DMS153 treated with DMSO at 0.1 percent for 48 hours (cell line): ENCODE measurements around the gene ANAPC7.
A peak's percentile ranks its signal among the peaks of the same experiment; 100 is the strongest.
"Not testable (repeated sequence)": the region's sequence is repeated elsewhere in the genome, so short reads cannot be mapped to it uniquely, and the experiment has no call there.

Experiments used
- DNase-seq: peaks from one replicate; lab custom pipeline; 2025; ENCODE audit not compliant: unreplicated experiment; lab: John Stamatoyannopoulos, UW

The ANAPC7 gene, protein sequence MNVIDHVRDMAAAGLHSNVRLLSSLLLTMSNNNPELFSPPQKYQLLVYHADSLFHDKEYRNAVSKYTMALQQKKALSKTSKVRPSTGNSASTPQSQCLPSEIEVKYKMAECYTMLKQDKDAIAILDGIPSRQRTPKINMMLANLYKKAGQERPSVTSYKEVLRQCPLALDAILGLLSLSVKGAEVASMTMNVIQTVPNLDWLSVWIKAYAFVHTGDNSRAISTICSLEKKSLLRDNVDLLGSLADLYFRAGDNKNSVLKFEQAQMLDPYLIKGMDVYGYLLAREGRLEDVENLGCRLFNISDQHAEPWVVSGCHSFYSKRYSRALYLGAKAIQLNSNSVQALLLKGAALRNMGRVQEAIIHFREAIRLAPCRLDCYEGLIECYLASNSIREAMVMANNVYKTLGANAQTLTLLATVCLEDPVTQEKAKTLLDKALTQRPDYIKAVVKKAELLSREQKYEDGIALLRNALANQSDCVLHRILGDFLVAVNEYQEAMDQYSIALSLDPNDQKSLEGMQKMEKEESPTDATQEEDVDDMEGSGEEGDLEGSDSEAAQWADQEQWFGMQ

DNA sequence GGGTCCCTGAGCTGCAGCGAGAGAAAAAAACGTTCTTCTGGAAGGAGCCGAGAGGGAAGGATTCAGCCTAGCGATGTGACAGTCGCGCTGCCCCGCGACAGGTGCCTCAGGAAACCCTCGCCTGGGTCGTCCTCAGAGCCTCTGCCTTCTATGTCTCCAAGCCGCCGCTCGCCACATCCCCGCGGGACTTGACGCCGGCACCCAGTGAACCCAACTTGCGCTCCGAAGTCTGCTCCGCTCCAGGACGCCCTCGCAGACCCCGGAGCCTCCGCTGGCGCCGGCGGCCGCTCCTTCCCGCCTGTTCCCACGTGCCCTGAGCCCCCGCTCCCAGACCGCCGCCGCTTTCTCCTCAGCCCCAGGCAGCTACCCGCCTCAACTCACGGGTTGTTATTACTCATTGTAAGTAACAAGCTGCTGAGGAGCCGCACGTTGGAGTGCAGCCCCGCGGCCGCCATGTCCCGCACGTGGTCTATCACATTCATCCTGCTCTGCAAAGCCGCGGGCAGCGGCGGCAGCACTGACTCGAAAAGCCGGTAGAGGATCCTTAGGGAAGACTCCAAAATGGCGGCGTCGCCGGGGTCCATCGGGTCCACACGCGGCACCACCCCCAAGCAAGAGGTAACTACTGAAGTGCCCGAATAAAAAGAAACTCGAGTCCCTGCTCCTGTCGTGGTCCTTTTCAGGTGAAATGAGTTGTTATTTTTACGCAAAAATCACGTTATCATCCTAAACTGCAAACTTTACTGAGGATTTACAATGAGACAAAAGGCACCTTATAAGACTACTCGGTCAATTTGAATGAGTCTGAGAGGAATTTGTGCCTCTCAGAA lies at the start of gene ANAPC7:
Gene ANAPC7, minus strand, starts transcription at position 563 of the 830 bp plus-strand sequence. Its CDS starts 81 bp downstream, at position 482.
- peak; percentile 76 for DNase-seq

DNA sequence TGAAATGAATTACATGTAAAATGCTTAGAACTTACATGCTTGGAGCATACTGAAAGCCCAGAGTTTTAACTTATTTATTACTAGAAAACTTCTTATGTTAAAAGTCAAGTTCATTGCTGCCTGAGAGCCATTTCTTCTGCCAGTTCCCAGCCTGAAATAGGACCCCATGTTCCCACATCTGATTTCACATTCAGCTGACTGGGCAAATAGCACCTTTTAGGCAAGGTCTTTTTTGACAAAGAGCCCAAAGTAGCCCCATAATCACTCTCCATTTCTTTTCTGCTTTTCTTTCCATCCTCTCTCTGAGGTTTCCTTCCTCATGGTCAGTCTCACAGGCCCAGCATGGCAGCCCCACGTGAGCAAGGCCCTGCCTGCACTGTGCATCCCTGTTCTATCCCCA lies 47.8 kb upstream of the ANAPC7 start:
- DNase-seq, result no peak

DNA sequence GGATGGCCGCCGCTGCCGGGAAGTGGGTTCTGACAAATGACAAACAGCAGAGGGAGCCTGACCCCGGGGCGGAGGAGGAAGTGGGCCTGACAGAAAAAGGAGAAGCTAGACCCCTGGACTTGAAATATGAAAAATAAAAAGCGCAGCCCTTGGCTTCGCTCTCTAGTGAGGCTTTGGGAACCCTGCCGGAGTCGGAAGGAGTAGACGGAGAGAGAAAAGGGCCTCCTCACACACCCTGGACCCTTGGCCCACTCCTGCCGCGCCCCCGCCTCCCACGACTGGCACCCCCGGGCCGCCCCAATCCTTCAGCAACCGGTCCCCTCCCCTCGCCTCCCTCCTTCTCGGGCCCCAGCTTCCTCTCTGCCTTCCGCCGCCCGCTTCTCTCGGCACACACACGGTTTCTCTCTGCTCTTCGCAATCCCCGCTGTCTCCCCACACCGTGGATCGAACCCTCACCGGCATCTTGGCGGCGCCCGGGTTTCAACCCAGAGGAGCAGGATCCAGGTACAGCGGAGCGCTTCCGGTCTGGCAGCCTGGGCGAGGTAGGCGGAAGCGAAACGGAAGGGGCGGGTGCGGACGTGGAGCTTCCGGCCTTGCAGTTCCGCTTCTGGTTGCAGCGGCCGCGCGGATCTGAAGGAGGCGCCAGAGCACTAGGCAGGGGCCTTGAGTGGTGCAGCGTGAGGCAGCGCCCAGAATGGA lies 46.4 kb upstream of the ANAPC7 start, which contains the start of gene ARPC3:
Gene ARPC3, minus strand, starts transcription at position 539 of the 699 bp plus-strand sequence. Its CDS starts 77 bp downstream, at position 462.
- peak; percentile 94 for DNase-seq

DNA sequence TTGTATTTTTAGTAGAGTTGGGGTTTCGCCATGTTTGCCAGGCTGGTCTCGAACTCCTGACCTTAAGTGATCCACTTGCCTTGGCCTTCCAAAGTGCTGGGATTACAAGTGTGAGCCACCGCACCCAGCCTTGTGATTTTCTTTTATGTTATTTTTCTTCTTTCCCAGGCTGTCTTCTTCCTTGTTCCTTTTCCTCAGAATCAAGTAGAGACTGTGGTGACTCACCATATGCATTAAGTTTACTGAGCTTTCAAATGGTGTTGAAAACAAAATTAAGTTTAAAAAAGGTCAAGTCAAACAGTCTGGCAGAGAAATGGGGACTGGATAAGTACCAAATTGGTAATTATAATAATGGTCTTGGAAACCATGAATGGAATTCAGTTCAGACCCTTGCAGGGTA lies 40.9 kb upstream of the ANAPC7 start:
- no peak for DNase-seq

DNA sequence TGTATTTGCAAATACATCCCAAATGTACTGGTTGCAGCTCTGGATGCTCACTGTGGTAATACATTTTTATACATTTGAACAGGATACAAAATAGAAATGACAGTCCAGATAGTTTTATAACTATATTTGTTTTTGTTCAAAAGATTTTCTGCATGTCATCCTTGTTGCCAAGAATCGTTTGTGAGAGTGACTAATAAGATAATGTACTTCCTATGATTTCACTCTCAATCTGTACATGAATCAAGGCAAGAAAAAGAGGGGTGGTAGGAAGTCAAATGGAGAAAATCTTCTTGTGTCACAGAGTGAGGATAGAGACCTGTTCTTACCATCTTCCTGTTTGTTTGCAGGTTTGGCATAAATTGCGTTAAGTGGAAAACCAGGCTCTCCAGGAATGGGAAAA lies 32.7 kb upstream of the ANAPC7 start:
- no peak for DNase-seq

DNA sequence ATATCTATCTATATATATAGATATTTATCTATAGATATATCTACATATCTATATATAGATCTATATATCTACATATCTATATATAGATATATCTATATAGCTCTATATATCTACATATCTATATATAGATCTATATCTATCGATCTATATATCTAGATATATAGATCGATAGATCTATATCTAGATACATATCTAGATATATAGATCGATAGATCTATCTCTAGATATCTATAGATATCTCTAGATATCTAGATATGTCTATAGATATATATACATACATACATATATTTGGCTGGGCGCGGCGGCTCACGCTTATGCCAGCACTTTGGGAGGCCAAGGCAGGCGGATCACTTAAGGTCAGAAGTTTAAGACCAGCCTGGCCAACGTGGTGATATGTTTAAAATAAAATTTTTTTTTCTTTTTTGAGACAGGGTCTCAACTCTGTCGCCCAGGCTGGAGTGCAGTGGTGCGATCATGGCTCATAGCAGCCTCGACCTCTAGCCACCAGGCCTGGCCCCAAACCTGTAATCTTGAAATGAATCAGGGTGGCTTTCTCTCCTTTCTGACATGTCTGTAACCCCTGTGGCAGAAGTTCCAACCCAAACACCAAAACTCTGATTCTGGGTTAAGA lies 28.6 kb upstream of the ANAPC7 start:
- DNase-seq, result no peak

DNA sequence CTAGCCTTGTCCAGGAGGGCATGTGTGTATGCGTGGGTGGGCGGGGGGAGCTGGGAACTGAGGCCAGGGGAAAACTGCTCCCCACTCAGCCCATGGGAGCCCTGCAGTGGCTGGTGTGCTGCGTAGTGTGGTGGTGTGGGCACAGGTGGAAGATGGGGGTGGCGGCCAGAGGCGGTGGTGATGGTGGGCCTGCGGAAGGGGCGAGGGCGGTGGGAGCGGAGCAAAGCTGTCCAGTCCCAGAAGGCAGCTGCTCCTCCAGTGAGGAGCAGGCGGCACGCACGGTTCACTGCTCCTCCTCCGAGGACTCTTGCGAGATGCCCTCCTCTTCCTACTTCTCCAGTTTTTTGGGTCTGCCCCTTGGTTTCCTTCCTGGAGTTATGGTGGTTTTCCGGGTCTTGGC lies 26.2 kb upstream of the ANAPC7 start:
- not testable (repeated sequence) for DNase-seq

DNA sequence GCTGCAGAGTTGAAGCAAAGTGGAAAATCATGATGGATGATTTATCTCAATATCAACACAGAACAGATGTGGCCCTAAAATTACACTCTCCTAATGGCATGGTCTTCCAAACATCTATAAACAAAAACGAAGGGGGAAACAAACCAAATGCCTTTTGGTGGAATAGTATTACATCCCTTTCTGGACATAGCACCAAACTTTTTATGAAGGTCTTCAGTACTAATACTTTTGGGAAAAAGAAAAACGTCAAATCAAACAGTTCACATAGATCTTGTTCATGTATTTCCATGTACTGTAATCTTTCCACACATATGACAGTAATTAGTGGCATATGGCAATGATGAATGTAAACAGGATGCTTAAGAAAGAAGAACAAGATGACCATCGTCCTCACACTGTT lies 22.9 kb upstream of the ANAPC7 start:
- DNase-seq, result no peak

DNA sequence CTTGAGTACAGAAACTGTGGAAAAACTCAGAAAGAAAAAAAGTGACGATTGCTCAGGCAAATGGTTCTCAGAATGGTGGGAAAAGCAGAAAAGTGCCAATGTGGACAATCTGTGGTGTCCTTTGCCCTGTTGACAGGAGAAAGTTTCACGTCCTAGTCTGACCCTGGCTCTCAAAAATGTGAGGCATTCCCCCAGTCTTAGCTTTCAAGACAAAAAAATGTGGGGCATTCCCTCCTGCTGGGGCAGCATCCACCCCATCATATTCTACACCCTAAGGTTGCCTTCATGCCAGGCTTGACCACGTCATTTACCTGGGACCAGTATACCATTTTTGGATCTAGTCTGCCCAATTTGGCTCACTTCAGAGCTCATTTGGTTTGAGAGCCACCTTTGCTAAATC lies 20.7 kb upstream of the ANAPC7 start:
- DNase-seq, result no peak

DNA sequence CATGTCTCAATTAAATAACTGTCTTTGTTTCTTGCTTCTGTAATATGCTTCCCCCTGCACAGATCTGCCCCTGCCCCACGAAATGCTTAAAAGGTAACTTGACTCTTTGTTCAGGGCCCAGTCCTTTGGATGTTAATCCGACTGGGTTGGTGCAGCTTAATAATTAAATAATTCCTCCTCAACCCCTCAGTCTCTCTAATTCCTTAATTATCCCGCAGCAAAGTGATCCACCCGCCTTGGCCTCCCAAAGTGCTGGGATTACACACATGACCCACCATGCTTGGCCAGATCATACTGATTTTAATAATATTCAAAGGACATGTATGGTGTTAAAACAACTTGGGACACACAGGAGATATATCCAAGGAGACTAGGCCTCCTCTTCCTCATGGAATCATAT lies 18.2 kb upstream of the ANAPC7 start:
- no peak for DNase-seq

DNA sequence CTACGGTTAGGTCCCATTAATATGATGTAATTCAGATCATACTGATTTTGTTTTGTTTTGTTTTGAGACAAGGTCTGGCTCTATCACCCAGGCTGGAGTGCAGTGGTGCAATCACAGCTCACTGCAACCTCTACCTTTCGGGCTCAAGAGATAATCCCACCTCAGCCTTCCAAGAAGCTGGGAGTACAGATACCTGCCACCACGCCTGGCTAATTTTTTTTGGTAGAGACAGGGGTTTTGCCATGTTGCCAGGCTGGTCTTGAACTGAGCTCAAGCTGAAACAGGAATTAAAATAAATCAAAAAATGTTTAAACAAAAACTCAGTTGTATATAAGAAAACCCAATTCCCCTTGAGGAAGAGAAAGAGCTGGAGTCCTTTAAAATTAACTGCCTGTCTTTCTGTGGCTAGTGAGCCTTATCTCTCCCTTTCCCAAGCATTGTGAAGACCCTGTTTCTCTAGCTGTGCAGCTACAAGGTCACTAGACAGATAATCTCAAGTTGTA lies 17.7 kb upstream of the ANAPC7 start:
- DNase-seq, result no peak

DNA sequence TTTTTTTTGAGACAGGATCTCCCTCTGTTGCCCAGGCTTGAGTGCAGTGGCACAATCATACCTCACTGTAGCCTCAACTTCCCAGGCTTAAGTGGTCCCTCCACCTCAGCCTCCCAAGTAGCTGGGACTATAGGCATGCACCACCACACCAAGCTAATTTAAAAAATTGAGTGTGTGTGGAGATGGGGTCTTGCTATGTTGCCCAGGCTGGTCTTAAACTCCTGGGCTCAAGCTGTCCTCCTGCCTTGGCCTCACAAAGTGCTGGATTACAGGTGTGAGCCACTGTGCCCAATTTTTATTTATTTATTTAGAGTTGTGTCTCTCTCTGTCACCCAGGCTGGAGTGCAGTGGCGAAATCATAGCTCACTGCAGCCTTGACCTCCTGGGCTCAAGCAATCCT lies 17.1 kb upstream of the ANAPC7 start:
- DNase-seq, result not testable (repeated sequence)

DNA sequence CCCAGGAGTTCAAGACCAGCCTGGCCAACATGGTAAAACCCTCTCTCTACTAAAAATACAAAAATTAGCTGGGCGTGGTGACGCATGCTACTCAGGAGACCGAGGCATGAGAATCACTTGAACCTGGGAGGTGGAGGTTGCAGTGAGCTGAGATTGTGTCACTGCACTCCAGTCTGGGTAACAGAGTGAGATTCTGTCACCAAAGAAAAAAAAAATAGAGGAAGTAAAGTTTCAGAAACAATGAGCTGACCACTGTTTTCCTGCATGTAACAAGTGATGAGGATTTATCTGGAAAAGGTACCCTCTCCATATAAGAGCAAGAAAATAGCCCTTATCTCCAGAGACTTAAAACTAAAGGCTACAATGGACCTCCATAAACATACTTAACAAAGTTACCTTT lies 13.6 kb upstream of the ANAPC7 start:
- DNase-seq, result not testable (repeated sequence)

DNA sequence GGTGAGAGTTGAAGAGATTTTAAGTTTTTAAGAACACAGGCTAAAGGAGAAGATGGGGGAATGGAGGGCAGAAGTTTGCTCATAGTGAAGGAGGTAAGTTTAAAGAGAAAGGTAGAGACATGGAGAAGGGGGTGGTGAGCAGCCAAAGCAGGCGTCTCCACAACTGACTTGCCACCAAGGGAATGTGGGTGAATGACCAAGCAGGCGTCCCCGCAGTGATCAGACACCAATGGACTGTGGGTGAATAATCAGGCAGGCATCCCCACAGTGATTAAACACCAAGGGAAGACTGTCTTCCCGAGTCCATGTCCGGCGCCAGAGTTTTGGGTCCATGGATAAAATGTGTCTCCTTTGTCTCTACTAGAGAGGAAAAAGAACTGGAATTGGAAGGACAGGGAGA lies 6.6 kb upstream of the ANAPC7 start:
- DNase-seq, result not testable (repeated sequence)

DNA sequence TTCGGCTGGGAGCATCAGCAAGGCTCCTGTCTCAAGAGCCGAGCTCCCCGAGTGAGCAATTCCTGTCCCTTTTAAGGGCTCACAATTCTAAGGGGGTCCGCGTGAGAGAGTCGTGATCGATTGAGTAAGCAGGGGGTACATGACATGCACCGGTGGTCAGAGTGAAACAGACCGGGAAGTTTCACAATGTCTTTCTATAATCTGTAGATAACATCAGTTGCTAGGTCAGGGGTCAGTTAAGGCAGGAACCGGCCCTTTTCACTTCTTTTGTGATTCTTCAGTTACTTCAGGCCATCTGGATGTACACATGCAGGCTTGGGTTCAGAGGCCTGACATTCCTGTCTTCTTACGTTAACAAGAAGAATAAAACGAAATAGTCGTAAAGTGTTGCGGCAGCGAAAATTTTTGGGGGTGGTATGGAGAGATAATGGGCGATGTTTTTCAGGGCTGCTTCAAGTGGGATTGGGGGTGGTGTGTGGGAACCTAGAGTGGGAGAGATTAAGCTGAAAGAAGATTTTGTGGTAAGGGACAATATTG lies 1.7 kb upstream of the ANAPC7 start:
- DNase-seq, result not testable (repeated sequence)

DNA sequence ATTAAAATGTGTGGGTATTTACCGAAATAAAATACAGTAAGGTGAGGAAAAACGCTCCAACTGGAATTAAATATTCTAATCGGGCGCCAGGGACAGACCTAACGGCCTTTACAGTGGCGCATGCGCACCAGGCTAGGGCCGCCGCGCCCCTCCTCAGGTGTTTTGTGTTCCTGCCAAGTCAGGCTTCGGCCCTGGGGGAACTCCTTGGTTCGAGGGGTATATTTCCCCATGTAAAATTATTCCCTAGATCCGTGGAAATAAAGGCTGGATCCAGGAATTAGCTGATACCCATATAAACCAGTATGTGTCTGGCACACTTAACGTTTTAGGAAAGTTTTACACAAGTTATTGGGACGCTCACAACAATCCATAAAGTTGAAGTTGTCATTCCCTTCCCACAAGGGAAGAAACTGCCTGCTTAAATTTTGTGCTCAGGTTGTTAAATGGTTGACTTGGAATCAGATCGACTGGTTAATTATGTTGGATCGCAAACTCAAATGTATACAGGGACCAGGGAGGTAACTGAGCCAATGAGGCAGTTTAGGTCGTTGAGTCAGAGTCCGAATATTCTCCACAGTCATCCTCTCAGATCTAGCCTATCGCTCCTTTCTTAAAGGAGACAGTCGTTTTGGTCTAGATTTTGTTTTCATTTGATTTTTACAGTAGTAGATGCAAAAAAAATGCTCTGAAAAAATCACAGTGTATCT lies 621 bp upstream of the ANAPC7 start:
- DNase-seq, result peak; percentile 76

DNA sequence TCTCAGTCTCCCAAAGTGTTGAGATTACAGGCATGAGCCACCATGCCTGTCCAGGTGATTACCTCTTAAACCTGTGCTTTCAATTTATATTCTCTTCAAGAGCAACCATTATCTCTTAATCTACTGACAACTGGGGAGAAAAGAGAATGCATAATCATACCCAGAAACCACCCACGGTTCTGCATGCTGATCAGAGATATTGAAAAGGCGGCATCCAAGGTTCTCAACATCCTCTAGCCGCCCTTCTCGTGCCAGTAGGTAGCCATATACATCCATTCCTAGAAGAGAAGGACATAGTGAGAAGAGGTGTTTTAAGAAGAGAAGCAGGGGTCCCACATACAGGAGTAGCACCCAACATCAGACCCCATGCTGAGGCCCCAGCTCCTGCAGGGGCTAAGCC lies 20.8 kb downstream of the ANAPC7 start:
- no peak for DNase-seq

DNA sequence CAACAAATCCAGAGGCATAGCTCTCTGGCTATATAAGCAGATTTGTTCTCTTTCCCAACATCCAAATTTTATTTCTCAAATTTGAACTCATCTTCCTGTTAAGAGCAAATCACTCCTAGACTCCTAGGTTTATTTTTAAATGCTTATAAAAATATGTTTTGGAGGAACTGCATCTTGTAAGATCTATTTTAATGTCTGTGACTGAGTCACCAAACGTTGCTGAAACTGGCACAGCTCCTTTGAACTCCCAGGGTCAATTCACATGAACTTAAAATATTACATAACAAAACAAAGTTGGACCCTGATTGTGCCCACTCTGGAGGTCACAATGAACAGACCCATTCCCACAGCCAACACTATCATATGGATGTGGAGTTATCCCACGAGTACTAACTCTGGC lies 23.9 kb downstream of the ANAPC7 start:
- DNase-seq, result no peak

DNA sequence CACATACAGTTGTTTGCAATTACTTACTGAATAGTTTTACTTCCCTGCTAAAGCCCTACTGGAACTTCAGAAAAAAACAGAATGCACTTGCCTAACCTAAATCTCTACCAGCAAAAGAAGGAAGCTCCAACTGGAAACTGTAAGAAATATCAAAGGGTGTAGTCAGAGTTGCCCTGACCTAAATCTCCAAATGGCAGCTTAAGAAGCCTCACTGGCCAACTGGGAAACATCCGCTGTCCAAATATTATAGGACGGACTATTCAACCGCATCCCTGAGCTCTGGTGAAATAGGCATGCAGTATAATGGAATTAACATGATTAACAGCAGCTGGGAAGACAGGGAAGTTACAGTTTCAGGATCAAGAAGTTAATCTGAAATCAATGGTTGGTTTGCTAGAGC lies 24.3 kb downstream of the ANAPC7 start:
- DNase-seq, result no peak
